HEK293T (cell line): ENCODE data around the gene INPP4A.

Experiments
- CTCF ChIA-PET: fragments of 350-600 bp; formaldehyde crosslinking; extraction: SDS; loops from one replicate; lab custom pipeline; 2021; ENCODE audit warnings: antibody characterized with exemption, inconsistent platforms; lab: Yijun Ruan, JAX
- POLR2A ChIA-PET: fragments of 350-600 bp; formaldehyde crosslinking; extraction: SDS; loops from one replicate; lab custom pipeline; 2020; ENCODE audit warnings: antibody characterized with exemption, inconsistent platforms; lab: Yijun Ruan, JAX
- DNase-seq: peaks from one replicate; pipeline ENCODE4 v3.0.0; 2012; ENCODE audit warnings: mixed read lengths; ENCODE audit errors: extremely low spot score
- ARNT ChIP-seq: fragments of 450-650 bp; IDR thresholded peaks from 2 replicates; pipeline ENCODE4 v1.6.1; 2017; ENCODE audit warnings: mild to moderate bottlenecking
- BHLHE40 ChIP-seq: fragments of 450-650 bp; IDR thresholded peaks from 2 replicates; pipeline ENCODE4 v1.6.1; 2016; ENCODE audit warnings: mild to moderate bottlenecking, moderate library complexity, borderline replicate concordance
- CTBP1 ChIP-seq: fragments of 450-650 bp; IDR thresholded peaks from 2 replicates; pipeline ENCODE4 v1.6.1; 2016; ENCODE audit warnings: borderline replicate concordance
- ELF4 ChIP-seq: fragments of 450-650 bp; IDR thresholded peaks from 2 replicates; pipeline ENCODE4 v1.6.1; 2017; ENCODE audit warnings: antibody characterized with exemption
- FOXA1 ChIP-seq: fragments of 450-650 bp; IDR thresholded peaks from 2 replicates; pipeline ENCODE4 v1.6.1; 2016; ENCODE audit warnings: mild to moderate bottlenecking
- FOXK2 ChIP-seq: fragments of 450-650 bp; IDR thresholded peaks from 2 replicates; pipeline ENCODE4 v1.6.1; 2016; ENCODE audit warnings: mild to moderate bottlenecking
- FOXM1 ChIP-seq: fragments of 450-650 bp; IDR thresholded peaks from 2 replicates; pipeline ENCODE4 v1.6.1; 2017; ENCODE audit warnings: mild to moderate bottlenecking, borderline replicate concordance
- HDGF ChIP-seq: fragments of 450-650 bp; IDR thresholded peaks from 2 replicates; pipeline ENCODE4 v1.6.1; 2017; ENCODE audit warnings: antibody characterized with exemption, borderline replicate concordance
- L3MBTL2 ChIP-seq: fragments of 450-650 bp; conservative IDR thresholded peaks from 2 replicates; pipeline ENCODE4 v1.6.1; 2016; ENCODE audit warnings: mild to moderate bottlenecking
- LEF1 ChIP-seq: fragments of 450-650 bp; IDR thresholded peaks from 2 replicates; pipeline ENCODE4 v1.6.1; 2017; ENCODE audit warnings: mild to moderate bottlenecking, borderline replicate concordance
- NFRKB ChIP-seq: fragments of 450-650 bp; IDR thresholded peaks from 2 replicates; pipeline ENCODE4 v1.6.1; 2016; ENCODE audit warnings: mild to moderate bottlenecking, moderate library complexity
- SP1 ChIP-seq: fragments of 450-650 bp; IDR thresholded peaks from 2 replicates; pipeline ENCODE4 v1.6.1; 2017
- SUZ12 ChIP-seq: fragments of 450-650 bp; IDR thresholded peaks from 2 replicates; pipeline ENCODE4 v1.6.1; 2016; ENCODE audit warnings: mild to moderate bottlenecking
- TARDBP ChIP-seq: fragments of 450-650 bp; IDR thresholded peaks from 2 replicates; pipeline ENCODE4 v1.6.1; 2016
- ZNF384 ChIP-seq: fragments of 450-650 bp; IDR thresholded peaks from 2 replicates; pipeline ENCODE4 v1.6.1; 2016
- TF ChIP-seq, protein P1 (sequence below): fragments of 450-650 bp; IDR thresholded peaks from 2 replicates; pipeline ENCODE4 v1.6.1; 2016

Gene INPP4A

DNA sequence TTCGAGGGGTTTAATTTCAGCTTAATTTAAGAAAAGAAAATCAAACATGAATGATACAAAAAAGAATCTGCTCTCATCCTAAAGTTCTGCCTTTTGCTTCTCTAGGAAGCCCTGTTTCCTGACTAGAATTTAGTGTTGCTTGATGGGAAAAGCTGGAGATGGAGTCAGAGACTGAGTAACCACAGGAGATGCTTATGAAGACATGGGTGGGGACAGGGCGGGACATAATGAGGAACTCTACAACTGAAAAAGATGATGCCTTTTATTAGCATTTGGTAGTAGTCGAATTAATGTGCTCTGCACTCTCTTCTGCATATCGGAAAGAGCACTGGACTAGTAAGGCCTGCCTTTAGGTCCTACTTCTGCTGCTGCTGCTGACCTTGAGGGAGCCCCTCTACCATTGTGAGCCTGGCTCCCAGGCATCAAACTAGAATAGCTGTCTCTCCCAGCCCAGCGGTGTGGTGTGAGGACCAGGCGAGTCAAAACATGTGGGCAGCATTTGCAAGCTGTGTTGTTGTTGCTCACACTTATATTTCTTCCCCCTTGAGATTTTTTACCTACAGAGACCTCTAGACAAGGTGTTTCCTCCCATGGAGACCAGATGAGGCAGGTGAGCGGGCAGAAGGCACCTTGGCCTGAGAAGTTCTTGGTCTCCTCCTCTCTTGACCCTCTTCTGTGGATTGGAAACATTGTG is 61.5 kb downstream of the INPP4A start:
- CTCF ChIA-PET, result no interaction called here
- DNase-seq, result no peak
- POLR2A ChIA-PET, result no interaction called here
- no peak for TF ChIP-seq NFRKB
- TF ChIP-seq BHLHE40, result no peak
- no peak for TF ChIP-seq ELF4
- no peak for TF ChIP-seq FOXA1
- TF ChIP-seq SP1, result no peak
- TF ChIP-seq, protein P1, sequence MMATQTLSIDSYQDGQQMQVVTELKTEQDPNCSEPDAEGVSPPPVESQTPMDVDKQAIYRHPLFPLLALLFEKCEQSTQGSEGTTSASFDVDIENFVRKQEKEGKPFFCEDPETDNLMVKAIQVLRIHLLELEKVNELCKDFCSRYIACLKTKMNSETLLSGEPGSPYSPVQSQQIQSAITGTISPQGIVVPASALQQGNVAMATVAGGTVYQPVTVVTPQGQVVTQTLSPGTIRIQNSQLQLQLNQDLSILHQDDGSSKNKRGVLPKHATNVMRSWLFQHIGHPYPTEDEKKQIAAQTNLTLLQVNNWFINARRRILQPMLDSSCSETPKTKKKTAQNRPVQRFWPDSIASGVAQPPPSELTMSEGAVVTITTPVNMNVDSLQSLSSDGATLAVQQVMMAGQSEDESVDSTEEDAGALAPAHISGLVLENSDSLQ, result no peak
- TF ChIP-seq ARNT, result no peak
- no peak for TF ChIP-seq LEF1
- no peak for TF ChIP-seq FOXM1
- no peak for TF ChIP-seq SUZ12
- no peak for TF ChIP-seq CTBP1
- TF ChIP-seq FOXK2, result no peak
- no peak for TF ChIP-seq L3MBTL2

DNA sequence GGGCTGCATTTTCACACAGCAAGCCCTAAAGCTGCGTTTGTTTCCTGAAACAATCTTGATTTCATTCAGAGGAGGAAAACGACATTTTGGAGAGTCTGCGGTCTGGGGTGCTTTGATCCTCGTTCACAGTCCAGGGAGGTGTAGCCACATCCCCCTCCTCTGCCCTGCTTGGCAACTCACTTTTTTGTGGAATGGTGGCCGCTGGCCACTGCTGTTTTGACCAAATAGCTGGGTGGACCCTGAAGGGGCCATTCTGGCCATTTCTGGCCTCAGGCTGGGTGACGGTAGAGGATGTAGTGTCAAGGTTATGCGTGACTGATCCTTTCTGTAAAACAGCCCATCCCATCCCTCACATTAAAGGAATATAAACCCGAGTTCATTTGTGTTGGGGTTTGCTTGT is 62.2 kb downstream of the INPP4A start:
- ChIA-PET POLR2A (no interaction called here), CTCF (no interaction called here)
- TF ChIP-seq TARDBP (no peak), FOXA1 (no peak), FOXK2 (no peak), SP1 (no peak), NFRKB (no peak), HDGF (no peak), FOXM1 (no peak), BHLHE40 (no peak), L3MBTL2 (no peak), ELF4 (no peak), ARNT (no peak), CTBP1 (no peak), LEF1 (no peak), SUZ12 (no peak), ZNF384 (no peak)
- TF ChIP-seq, protein P1, result no peak
- no peak for DNase-seq

DNA sequence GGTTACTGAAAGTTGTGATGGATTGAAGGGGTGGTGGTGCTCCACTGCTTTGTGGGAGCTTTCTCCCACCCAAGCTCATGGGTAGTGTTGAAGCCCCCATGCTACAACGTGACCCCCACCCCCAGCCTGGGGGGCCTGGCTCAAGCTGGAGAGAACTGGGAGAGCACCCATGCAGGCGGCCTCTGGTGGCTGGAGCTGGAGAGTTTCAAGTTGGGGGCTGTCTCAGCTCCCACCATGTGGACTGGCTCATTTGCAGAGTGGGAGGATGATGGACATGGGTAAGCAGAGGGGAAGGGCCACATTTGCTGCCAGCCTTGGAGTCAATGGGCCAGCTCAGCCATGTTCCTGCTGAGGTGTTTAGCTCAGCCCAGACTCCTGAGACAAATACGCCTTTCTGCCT is 62.8 kb downstream of the INPP4A start:
- DNase-seq, result no peak
- POLR2A ChIA-PET, result no interaction called here
- CTCF ChIA-PET, result interaction anchor here (0.6 to 1.0 kb wide), 2 partner anchors 20 to 808 kb away, joined by 3 to 4 read pairs; no protein-coding TSS in a partner anchor
- TF ChIP-seq TARDBP (no peak), SUZ12 (no peak), ARNT (no peak), NFRKB (no peak), FOXM1 (no peak), BHLHE40 (no peak)

DNA sequence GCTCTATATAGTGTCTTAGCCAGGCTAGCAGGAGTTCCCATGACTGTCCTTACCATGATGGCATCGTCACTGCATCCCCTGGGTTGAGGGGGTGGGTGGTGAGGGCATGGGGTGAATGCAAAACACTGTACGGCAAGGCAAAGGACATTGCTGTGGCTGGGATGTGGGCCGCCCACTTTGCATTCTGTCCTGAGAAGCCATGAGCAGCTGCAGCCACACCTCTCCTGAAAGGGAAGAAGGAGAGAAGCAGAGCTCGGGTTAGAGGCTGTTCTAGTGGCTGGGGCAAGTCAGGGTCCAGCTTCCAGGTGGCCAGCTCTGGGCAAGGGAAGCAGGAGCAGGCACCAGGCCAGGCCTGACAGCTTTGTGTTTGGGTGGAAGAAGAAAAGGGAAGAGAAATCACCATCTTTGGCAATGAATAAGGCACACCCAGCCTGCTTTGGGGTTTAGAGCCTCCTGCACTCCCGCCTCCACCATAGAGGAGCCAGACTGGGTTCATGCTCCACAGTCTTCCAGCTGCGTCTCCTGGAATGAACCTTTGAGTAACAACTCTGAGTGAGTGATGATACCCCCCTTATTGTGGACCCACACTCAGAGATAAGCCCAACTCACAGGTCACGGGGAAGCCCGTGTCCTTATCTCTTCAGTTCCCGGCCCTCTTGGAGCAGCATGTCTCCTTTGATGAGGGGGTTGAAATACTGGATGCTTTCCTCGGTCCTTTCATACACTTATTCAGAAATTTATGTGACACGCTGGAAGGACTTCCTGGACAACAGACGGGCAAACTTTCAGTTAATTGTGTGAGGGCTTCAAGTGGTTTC is 63.4 kb downstream of the INPP4A start:
- no peak for TF ChIP-seq FOXM1
- TF ChIP-seq ZNF384, result no peak
- TF ChIP-seq, protein P1, result no peak
- TF ChIP-seq FOXK2, result no peak
- no peak for TF ChIP-seq CTBP1
- TF ChIP-seq L3MBTL2, result no peak
- no peak for TF ChIP-seq ARNT
- no peak for TF ChIP-seq BHLHE40
- no peak for TF ChIP-seq SP1
- no peak for TF ChIP-seq LEF1
- TF ChIP-seq SUZ12, result no peak
- TF ChIP-seq HDGF, result no peak
- no peak for TF ChIP-seq ELF4
- no peak for TF ChIP-seq FOXA1
- no peak for TF ChIP-seq TARDBP
- no peak for TF ChIP-seq NFRKB
- ChIA-PET CTCF (interaction anchor here (0.6 to 1.0 kb wide), 2 partner anchors 21 to 809 kb away, joined by 3 to 4 read pairs; no protein-coding TSS in a partner anchor), POLR2A (no interaction called here)
- no peak for DNase-seq

DNA sequence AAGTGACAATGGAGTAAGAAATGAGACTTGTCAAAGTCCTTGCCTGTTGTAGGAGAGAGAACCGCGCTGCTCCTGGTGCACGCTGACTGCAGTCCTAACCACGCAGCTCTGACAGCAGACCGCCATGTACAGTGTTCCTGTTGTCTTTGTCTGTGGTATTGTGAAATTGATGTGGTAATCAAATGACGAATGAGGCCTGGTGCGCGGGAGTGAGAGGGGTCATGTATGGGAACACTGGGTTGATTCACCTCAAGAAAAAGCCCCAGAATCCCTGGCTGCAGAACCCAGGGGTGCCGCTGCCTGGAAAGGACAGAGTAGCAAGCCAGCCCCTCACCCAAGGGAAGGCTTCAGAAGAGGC is 64.0 kb downstream of the INPP4A start:
- ChIA-PET CTCF (no interaction called here), POLR2A (no interaction called here)
- TF ChIP-seq FOXM1 (no peak), ARNT (no peak), LEF1 (no peak), SP1 (no peak), CTBP1 (no peak), NFRKB (no peak), ELF4 (no peak), ZNF384 (no peak), FOXA1 (no peak), HDGF (no peak), SUZ12 (no peak), FOXK2 (no peak), L3MBTL2 (no peak)
- TF ChIP-seq, protein P1, result no peak
- no peak for DNase-seq
